ENCODE measurements around the gene PLCB1.

PLCB1 gene

DNA sequence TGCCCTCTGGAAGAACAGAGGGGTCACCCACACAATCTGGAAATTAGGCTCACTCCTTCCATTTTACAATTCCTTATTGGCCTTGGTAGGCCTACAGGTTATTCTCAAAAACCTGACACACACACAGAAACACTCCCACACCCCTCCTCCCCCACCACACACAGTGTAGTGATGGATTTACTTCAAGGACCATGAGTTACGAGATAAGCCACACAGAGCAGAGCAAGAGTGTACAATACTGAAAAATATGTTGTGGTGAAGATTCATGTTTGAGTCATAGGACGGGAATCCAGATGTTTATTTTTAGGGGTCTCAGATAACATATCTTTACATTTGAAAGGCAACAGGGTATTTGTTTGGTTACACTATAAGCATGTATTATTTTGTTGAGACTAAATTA, 291.9 kb downstream of the PLCB1 start:
- Histone ChIP-seq H3K36me3 (ENCODE audit: insufficient read depth, low read length) (no peaks in the 10 kb centered on the region), H3K4me2 (ENCODE audit: low read depth, low read length, poor library complexity, severe bottlenecking) (no peak overlapping the region), H3K9me3 (ENCODE audit: insufficient read depth, low read depth, low read length) (no peaks in the 10 kb centered on the region), H3K4me1 (ENCODE audit: insufficient read depth, low read length, poor library complexity, severe bottlenecking) (peaks cover 4% of the 10 kb centered on the region), H3K9ac (ENCODE audit: low read depth, low read length, poor library complexity, severe bottlenecking) (no peak overlapping the region), H3K4me3 (ENCODE audit: low read length, poor library complexity, severe bottlenecking) (no peak overlapping the region), H3K27me3 (ENCODE audit: insufficient read depth, low read length, poor library complexity, severe bottlenecking) (no peaks in the 10 kb centered on the region), H3K9me2 (replicated peaks; ENCODE audit: low read depth, low read length) (no peaks in the 10 kb centered on the region), H4K20me1 (ENCODE audit: insufficient read depth, low read length, poor library complexity, severe bottlenecking) (no peaks in the 10 kb centered on the region), H3F3A (ENCODE audit: low read depth) (no peaks in the 10 kb centered on the region), H3K79me2 (ENCODE audit: insufficient read depth, low read length) (no peaks in the 10 kb centered on the region), H2AFZ (ENCODE audit: low read length) (no peak overlapping the region)
- TF ChIP-seq, protein P1, sequence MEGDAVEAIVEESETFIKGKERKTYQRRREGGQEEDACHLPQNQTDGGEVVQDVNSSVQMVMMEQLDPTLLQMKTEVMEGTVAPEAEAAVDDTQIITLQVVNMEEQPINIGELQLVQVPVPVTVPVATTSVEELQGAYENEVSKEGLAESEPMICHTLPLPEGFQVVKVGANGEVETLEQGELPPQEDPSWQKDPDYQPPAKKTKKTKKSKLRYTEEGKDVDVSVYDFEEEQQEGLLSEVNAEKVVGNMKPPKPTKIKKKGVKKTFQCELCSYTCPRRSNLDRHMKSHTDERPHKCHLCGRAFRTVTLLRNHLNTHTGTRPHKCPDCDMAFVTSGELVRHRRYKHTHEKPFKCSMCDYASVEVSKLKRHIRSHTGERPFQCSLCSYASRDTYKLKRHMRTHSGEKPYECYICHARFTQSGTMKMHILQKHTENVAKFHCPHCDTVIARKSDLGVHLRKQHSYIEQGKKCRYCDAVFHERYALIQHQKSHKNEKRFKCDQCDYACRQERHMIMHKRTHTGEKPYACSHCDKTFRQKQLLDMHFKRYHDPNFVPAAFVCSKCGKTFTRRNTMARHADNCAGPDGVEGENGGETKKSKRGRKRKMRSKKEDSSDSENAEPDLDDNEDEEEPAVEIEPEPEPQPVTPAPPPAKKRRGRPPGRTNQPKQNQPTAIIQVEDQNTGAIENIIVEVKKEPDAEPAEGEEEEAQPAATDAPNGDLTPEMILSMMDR (conservative IDR thresholded peaks at IDR 0.05; ENCODE audit: low read length): no peak
- no peak for TF ChIP-seq EZH2phosphoT487 (IDR thresholded peaks at IDR 0.05; ENCODE audit: borderline replicate concordance)

DNA sequence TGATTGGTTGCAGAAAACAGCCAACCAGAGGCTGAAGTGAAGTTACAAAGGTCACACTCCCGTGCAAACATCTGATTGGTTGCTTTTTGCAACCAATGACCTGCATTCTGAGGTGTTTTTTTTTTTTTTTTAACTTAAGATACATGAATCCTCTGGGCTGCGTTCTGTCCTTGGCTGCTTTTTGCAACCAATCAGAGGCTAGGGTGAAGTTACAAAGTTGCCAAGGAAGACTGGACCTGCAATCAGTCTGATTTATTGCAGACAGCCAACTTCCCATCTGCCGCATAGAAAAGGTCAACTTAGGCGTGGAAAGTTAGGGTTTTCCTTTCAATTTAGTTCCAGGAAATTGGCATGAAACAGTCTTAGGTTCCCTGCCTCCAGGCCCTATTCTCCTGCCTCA, 292.9 kb downstream of the PLCB1 start:
- no peak overlapping the region for H3K4me2 ChIP-seq (ENCODE audit: low read depth, low read length, poor library complexity, severe bottlenecking)
- H3K9ac ChIP-seq (ENCODE audit: low read depth, low read length, poor library complexity, severe bottlenecking): no peak overlapping the region
- H2AFZ ChIP-seq (ENCODE audit: low read length): no peak overlapping the region
- no peaks in the 10 kb centered on the region for H3K27me3 ChIP-seq (ENCODE audit: insufficient read depth, low read length, poor library complexity, severe bottlenecking)
- H4K20me1 ChIP-seq (ENCODE audit: insufficient read depth, low read length, poor library complexity, severe bottlenecking): no peaks in the 10 kb centered on the region
- H3F3A ChIP-seq (ENCODE audit: low read depth): no peaks in the 10 kb centered on the region
- TF ChIP-seq, protein P1 (conservative IDR thresholded peaks at IDR 0.05; ENCODE audit: low read length): no peak
- no peak for TF ChIP-seq EZH2phosphoT487 (IDR thresholded peaks at IDR 0.05; ENCODE audit: borderline replicate concordance)
- H3K4me3 ChIP-seq (ENCODE audit: low read length, poor library complexity, severe bottlenecking): no peak overlapping the region
- no peaks in the 10 kb centered on the region for H3K79me2 ChIP-seq (ENCODE audit: insufficient read depth, low read length)
- peaks cover 4% of the 10 kb centered on the region for H3K4me1 ChIP-seq (ENCODE audit: insufficient read depth, low read length, poor library complexity, severe bottlenecking)
- H3K9me3 ChIP-seq (ENCODE audit: insufficient read depth, low read depth, low read length): no peaks in the 10 kb centered on the region
- H3K36me3 ChIP-seq (ENCODE audit: insufficient read depth, low read length): no peaks in the 10 kb centered on the region
- no peaks in the 10 kb centered on the region for H3K9me2 ChIP-seq (replicated peaks; ENCODE audit: low read depth, low read length)

DNA sequence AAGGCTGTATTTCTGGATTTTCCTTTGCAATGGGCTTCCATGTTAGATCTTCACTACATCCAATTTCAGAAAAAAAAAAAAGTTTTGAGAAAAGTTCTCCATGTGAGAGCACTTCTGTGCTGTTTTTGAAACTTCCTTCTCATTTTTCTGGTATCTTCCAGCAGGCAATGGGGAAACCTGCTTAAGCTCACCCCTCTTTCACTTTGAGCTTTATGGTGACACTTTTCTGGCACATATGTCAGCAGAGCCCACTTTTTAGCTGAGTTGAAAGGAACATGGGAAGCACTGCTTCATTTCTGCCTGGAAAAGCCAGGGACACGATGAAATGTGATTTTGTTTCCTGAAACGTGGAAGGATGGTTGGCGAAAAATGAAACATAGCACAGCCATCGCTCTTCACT, 293.7 kb downstream of the PLCB1 start:
- H3K36me3 ChIP-seq (ENCODE audit: insufficient read depth, low read length): no peaks in the 10 kb centered on the region
- no peak overlapping the region for H3K4me2 ChIP-seq (ENCODE audit: low read depth, low read length, poor library complexity, severe bottlenecking)
- H3K4me1 ChIP-seq (ENCODE audit: insufficient read depth, low read length, poor library complexity, severe bottlenecking): peaks cover 4% of the 10 kb centered on the region
- no peak overlapping the region for H2AFZ ChIP-seq (ENCODE audit: low read length)
- no peaks in the 10 kb centered on the region for H3K27me3 ChIP-seq (ENCODE audit: insufficient read depth, low read length, poor library complexity, severe bottlenecking)
- H3K9ac ChIP-seq (ENCODE audit: low read depth, low read length, poor library complexity, severe bottlenecking): no peak overlapping the region
- no peaks in the 10 kb centered on the region for H4K20me1 ChIP-seq (ENCODE audit: insufficient read depth, low read length, poor library complexity, severe bottlenecking)
- no peaks in the 10 kb centered on the region for H3F3A ChIP-seq (ENCODE audit: low read depth)
- H3K4me3 ChIP-seq (ENCODE audit: low read length, poor library complexity, severe bottlenecking): no peak overlapping the region
- no peak for TF ChIP-seq EZH2phosphoT487 (IDR thresholded peaks at IDR 0.05; ENCODE audit: borderline replicate concordance)
- TF ChIP-seq, protein P1 (conservative IDR thresholded peaks at IDR 0.05; ENCODE audit: low read length): no peak
- H3K9me3 ChIP-seq (ENCODE audit: insufficient read depth, low read depth, low read length): no peaks in the 10 kb centered on the region
- no peaks in the 10 kb centered on the region for H3K9me2 ChIP-seq (replicated peaks; ENCODE audit: low read depth, low read length)
- no peaks in the 10 kb centered on the region for H3K79me2 ChIP-seq (ENCODE audit: insufficient read depth, low read length)
